Measurements from ENCODE around the gene LBH.

The LBH gene

DNA sequence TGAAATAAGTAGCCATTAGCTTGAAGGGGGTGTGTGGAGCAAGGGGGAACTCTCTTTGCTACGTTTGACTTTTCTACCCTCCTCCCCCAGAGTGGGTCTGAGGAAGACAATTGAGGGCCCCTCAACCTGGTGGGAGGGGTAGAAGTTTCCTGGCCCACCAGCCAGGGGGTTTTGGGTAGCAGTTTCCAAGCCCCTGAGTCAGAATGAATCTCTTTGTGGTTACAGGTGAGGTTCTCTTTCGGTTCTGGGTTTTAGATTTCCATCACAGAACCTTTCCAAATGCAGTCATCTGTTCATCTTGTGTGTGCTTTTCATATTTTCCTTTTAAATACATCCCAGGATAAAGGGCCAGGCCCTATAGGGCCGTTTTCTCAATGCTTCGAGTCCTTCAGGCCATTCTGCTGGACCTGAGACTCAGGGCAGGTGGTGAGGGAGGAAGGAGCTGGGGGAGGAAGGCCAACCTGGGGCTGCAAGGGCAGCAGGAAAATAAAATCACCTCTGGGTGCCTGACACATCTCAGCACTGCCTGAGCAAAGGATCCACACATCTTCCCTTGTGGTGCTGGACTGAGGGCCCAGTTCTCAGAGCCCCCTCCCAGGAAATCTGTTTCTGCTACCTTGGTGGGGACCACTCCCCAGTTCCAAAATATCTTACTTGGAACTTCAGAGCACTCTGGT lies 4.7 kb downstream of the LBH start:
- peak; percentile 47 for DNase-seq (ENCODE audit: low read depth)

DNA sequence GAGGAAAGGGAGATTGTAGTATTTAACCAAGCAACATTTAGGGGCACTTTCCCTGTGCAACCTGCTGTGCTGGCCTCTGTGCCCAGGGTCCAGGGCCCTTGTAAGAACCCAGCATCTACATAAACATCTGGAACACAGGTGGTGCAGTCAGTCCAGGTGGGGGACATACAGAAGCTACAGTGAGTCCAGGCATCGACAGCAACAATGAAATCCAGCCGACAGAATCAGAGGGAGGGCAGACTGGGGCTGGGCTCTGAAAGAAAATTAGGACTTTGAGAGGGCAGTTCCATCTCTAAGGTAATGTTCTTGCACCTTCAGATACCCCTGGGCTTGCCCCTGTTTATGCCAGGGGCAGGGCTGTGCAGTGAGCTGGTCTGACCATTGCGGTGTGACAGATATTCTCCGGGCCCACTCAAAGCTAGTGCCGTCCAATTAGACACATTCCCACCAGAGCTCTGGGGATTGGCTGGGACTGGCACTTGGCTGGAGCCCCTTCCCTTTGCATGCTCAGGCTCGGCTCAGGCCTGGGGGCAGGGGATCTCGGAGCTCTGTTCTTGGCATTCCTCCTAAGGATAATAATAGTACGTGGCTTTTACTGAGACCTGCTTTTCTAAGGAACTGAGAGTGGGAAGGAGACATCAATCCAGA lies 5.4 kb downstream of the LBH start:
- no peak for DNase-seq (ENCODE audit: low read depth)

DNA sequence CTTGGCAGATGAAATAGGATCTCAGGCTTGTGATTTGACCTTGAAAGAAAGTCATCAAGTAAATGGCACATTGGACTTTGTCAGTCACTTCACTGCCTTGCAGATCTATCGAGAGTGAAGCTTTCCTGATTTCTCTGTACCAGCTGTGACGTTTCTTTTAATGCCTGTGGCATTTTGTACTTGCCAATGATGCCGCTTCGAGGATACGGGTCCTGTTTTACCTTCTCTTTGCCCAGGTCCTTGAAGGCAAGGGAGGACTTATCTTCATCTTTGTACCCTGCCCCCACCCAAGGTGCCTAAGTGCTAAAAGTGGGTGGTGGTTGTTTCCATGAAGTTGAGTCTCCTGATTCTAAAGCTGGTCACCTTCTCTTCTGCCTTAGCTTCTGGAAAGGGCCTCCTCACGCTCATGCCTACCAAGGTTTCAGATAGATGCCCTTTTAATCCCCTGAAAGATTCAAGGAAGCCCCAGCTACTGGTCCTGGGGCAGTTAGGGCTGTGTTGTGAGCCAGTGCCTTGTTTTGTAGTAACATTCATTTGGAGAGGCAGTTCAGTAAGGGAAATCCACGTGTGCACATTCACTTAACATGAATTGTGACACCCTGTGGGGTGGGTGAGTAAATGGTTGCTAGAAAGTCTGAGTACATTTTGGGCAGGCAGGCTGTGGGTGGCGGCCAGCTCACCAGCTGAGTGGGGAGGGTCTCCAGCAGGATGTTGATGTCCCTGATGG lies 6.1 kb downstream of the LBH start:
- no peak for DNase-seq (ENCODE audit: low read depth)

DNA sequence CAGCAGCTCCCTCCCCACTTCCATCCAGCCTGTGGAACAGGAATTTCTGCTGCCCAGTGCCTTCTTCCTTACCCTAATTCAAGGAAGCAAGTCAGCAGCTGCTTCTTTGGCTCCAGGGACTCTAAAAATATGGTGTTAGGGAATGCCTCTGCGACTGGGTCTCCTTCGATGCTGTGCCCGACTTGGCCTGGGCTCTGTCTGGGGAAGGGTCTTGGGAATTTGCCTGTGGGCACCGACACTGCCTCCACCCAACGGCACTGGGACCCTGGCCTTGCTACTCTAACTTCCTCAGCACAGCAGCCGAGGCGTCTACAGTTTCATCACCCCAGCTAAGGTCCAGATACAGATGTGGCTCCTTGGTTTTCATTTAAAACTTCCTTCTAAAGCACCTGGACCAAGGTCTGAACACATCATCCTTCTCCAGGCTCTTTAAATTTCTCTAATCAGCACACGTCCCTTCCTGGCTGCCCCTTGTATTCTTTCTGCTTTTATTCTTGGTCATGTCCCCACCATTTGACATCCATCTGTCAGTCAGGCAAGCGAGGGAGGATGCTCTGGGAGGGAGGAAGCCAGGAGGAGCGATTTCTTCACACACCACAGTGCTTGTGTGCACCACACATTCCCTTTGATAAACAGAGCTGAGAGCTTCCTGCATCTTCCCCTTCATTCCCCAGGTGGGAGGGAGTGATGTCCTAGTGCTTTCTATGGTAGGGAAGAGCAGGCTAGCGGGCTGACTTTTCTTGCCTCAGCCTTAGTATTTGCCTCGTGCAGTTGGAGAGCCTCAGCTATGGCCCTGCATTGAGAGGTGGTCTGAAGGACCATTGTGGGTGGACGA lies 6.8 kb downstream of the LBH start:
- DNase-seq (ENCODE audit: low read depth) = no peak

DNA sequence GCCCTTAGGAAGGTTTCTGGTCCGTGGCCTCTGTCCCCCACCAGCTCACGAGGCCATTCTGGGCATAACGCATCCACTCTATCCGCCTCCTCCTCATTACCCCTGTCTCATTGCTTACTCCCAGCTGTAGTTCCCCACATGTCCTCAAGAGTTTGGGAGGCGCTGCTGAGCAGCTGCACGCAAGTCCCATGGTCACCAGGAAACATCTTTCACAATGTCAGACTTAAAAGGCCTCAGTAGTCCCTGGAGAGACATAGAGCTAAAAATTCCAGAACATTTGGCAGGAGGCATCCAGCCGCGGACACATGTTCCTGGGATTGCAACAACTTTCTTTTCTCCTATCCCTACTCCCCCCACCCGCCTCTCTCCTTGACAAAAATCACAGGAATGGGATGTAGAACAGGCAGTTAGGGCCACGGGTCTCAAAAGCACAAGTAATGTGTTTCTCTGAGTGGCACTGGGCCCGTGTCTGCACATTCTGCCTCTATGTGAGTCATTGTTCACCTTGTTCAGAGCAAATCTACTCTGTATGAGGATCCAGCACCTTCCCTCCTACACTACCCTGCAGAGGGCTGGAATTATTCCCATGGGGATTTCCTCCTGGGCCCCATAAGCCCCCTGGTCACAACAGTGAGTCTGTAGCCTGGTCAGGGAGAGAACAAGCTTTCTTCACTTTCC lies 8.1 kb downstream of the LBH start:
- DNase-seq (ENCODE audit: low read depth) = peak; percentile 71

DNA sequence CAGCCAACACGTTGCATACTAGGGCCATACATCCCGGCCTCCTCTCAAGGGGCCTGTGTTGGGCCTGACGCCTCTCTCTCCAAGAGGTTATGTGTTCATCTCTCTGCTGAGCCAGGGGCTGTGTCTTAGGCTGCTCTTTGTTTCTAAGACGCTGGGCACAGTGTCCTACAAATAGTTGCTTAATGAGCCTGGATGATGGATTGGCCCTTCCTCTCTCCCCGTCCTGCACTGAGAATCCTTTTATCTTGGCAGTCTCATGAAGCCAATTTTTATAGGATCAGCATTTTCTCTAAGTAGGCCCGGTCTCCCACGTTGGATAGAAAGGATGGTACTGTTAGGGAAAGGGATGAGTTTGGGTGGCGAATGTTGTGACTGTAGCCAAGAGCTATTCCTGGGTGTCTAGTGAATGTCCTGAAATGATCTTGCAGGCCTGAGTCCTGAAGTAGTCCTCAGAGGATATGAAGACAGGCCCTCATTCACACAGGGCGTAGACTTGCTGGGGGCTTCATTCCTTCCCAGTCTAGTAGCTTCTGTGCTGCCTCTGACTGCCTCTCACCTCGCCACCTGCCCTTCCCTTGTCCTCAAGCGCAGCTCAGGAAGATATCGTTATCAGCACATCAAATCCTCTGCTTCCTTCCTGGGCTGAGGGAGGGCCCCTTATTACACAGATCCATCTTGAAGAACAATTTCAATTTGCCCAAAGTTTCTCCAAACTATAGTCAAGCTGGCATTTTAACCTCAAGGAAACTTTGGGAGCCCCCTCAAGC lies 8.8 kb downstream of the LBH start:
- DNase-seq (ENCODE audit: low read depth) = no peak

DNA sequence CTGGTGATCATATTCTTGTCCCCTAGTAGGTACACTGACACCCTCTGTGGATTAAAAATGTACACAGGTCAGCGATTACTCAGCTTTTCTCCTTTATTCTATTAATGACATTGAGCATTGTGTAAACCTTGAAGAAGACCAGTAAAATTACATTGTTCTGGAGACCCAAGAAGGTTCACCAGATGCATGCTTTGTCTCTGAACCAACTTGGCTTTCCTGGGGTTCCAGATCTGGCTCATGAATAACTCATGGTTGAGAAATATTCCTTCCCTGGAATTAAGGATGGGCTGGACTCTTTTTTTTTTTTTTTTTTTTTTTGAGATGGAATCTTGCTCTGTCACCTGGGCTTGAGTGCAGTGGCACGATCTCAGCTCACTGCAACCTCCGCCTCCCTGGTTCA lies 11.9 kb downstream of the LBH start:
- DNase-seq (ENCODE audit: low read depth) = no peak

DNA sequence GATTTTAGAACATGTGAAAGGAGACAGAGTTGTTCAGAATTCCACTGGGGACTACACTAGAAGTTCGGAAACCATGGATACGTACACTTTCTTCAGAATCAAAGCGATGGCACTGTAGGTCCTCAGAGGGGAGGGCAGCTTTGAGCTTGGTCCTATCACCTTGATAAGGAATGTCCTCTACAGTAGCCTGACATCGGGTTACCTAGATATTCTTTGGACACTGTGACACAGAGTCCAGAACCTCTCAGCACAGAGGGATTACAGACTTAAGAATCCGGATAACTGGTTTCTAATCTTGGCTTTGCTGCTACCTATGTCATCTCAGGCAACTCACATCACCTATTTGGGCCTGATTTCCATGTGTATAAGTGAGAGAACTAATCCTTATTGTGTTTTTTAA lies 14.0 kb downstream of the LBH start:
- no peak for DNase-seq (ENCODE audit: low read depth)

DNA sequence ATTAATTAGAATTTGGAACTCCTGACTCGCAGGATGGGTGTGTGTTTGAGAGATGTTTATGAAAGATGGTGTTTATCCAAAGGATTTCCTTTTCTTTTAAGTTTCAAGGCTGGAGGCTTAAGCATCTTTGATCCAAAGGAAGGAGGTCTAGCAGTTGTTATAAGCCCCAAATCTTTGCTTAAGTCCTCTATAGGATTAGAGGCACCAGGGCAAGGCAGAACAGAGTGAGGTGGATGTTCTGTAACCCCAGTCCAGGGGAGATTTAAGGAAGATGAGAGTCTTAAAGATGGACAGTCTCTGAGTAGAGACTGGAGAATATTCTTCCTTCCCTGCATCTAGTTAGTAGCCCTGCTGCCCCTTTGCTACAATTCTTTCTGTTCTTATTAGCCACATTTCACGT lies 17.5 kb downstream of the LBH start:
- DNase-seq (ENCODE audit: low read depth) = no peak

DNA sequence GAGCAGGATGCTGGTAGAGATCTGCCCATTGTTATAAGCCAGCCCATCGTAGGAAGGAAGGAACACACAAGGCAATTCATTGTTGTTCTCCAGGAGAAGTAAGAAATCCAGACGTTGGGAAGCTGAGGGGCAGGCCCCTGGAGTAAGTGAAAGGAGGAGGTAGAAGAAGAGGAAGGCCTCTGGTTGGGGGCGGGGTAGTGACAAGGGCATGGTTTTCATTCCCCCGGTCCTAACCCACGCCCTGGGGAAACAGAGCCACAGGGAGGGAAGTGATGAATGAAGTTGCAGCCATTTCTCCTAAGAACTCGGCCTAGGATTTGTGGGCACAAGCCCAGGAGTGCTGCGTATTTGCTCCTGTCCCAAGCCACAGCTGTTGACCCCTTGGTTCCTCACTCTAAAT lies 18.0 kb downstream of the LBH start:
- no peak for DNase-seq (ENCODE audit: low read depth)

DNA sequence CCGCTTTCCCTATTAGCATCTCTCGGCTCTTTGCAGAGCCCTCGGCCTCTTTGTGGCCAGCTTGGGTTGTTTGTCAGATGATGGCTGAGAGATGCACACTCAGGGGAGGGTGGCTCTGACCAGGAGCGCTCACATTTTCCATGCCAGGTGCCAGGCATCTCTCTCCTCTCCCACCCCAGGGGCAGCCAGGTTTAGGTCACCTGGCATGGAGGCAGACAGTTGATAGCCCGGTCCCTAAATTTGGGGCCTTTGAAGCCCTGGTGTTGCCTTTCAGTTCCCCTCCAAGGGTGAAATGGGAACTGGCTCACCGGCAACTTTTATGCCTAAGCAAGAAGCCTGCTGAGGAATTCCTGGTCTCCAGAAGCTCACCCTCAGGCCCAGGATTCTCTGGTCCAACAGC lies 19.1 kb downstream of the LBH start:
- DNase-seq (ENCODE audit: low read depth) = no peak

DNA sequence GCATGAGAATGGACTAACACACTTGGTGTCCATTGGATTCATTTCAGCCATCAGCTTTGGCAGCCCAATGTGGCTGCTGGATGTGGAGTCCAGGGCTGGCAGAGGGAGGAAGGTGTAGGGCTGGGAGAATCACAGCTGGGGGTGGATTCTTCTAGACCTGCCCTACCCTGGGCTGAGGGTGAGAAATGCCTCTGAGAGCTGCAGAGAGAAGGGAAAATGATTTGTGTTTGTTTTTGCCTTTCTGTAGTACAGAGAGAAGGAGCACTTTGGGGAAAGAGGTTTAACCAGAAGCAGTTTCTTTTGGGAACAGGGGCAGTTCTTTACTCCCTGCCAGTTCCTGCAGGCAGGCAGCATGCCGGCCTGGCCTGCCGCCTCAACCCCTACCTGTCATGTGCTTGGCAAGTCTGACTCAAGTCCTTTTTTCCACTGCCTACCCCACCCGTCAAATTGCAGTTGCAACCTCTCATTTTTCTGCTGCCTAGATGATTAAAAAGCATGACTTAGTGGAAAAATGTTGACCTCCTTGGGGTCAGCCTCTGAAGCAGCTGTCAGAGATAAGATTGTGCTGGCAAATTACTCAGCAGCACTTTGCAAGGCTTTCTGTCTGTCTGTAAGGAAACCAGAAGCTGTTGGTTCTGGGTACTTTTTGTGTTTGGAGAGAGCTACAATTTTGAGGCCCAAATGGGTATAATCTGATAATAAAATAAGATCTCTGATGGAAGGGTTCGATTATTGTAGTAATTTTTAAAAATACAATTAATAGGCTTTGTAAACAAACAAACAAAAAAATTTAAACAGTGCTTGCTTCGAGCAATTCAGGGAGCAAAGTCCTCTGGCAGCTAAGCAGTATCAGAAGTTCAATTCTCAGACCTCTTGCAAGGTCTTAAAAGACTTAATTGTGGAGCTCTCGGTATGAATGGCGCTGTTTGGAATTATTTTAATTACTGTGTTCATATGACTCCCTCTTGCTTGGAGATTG lies 21.7 kb downstream of the LBH start:
- DNase-seq (ENCODE audit: low read depth) = peak; percentile 66

DNA sequence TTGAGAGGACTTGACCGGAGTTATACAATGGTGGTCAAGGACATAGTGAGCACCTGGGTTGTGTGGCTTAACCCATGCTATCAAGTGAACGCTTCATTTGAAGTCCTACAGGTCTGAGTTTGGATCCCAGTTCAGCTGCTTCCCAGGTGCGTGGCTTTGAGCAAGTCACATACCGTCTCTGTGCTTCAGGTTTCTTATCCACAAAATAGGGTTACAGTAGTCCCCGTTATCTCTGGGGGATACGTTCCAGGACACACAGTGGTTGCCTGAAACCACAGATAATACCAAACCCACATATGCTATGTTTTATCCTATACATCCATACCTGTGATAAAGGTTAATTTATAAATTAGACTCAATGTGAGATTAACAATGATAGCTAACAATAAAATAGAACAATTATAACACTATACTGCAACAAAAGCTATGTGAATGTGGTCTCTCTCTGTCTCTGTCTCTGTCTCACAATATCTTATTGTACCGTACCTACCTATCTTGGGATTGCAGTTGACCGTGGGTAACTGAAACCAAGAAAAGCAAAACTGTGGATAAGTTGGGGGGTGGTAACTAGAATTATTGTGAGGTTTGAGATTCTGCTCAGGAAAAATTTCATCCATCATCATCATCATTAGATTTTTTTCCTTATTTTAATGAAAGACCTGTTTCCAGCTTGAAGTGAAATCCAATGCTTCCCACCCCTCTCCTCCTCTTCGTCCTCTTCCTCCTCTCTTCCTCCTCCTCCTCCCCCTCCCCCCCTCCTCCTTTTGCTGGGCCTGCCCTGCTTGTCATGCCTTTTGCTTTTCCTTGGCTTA lies 22.7 kb downstream of the LBH start:
- DNase-seq (ENCODE audit: low read depth) = no peak

DNA sequence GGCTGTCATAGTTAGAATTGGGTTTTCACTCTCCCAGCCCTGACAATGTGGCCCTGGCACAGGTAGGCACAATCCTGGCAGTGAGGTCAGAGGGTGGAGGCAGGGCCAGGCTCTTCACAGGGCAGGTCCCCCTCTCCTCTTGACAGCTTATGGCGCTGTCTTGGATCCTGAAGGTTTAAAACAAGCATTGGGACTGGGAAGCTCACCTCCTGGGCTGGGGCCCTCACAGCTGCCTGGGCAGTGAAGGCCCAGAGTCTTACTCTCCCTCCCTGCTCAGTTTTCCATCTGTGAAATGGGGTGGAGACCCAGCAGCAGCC lies 23.3 kb downstream of the LBH start:
- DNase-seq (ENCODE audit: low read depth) = no peak

DNA sequence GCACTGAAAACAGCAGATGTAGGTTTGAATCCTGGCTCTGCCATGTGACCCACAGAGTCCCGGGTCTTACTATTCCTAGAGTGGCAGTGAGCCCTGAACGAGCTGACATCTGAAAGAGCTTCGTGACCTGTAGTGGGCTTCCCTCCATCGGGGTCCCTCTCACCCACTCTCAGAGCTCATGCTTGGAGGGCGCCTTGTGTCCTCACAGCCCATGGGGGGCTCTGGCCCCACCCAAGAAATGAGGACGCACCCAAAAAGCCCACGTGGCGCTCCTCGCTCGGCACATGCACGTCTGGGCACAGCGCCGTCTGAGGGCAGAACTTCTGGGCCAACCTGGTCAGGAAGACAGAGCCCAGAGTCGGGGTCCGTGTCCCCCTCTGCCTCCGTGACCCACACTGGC lies 23.7 kb downstream of the LBH start:
- DNase-seq (ENCODE audit: low read depth) = no peak

DNA sequence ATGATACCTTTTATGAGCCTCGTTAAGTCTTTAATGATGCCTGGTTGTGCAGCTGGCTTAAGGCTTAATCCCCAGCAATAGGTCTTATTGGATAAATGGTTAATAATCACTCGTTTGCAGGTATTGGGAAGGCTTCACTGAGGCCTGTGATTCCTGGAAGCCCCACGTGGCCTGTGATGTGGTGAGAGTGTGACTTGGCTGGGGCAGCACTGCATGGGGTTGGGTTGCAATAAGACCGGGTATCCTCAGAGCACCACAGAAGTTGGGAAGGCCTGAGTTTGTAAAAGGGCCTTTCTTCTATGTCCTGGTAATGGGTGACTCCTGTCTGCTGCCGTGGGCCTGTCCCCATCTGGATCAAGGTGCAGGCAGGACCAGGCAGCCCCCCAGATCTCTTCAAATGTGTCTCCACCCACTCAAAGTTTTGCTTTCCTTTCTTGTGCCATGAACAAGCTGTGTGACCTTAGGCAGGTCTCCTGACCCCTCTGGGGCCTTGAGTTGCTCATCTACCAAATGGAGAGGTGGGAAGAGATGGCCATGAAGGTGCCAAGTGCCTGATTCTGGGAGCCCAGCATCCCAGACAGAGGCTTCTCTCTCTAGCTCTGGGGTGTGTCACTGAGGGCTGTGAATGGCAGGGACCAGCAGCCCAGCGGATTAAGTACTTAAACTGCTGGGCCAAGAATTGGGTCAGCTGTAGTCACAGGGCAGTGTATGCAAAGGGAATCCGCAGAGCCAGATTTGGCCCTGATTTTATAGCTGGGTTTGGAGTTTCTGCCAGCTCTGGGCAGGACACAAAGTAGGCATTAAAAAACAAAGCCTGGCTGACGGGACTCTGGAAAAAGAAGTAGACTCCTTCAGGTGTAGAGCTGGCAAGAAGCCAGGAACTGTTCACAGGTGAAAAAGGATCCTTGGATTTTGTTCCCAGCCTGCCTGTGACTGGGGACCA lies 24.4 kb downstream of the LBH start:
- DNase-seq (ENCODE audit: low read depth) = no peak

DNA sequence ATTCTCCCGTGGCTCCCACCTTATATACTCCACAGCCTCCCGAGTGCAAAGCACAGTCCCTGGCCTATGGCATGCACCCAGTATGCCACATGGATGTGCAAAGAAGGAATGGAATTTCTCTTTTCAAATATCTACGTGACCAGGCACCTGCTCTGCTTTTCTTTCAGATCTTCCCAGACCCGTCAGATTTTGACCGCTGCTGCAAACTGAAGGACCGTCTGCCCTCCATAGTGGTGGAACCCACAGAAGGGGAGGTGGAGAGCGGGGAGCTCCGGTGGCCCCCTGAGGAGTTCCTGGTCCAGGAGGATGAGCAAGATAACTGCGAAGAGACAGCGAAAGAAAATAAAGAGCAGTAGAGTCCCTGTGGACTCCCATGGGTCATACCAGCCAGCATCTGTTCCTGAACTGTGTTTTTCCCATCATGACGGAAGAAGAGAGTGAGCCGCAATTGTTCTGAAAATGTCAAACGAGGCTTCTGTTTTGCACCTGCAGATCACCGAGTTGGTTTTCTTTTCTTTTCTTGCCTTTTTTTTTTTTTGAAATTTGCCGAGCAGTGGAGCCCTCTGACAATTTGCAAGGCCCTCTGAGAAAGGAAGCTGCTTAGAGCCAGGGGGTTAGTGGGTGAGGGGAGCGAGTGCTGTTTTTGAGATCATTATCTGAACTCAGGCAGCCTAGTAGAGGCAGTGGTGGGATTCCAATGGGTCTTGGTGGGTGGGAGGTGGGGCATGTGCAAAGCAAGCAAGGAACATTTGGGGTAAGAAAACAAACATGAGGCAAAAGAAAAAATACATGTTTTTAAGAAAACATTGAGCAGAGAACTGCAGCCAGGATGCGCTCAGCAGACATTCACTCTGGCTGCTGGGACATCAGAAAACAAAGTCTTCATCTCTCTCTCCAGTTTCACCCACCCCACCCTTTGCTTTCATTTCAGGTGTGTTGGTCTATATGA lies 26.2 kb downstream of the LBH start:
- DNase-seq (ENCODE audit: low read depth) = no peak

Measured in activated T-cell treated with anti-CD3 and anti-CD28 coated beads for 48 hours (primary cell).